ENCODE results near the gene KIFC1. TPM values are rescaled to one million over a fixed set of nuclear protein-coding genes. Genes with fewer than 3 reads are reported as not detected.

The KIFC1 gene
- total and polyA plus RNA-seq, 2 donors (not counting 1 experiment from before 2014, with no cell fraction given): 0.79 to 1.0 TPM

- intact Hi-C loops (cut with micrococcal nuclease): loop anchor here (1.0 to 2.0 kb wide), 12 partner anchors 7 to 211 kb away; partner anchors contain the start of genes CUTA, KIFC1, PFDN6 and RGL2
- Histone ChIP-seq H3K9ac (ENCODE audit: low read length) (peak within 1 kb of the TSS; percentile 96), H3K9me3 (ENCODE audit: control extremely low read depth in 1 of 3, control insufficient read depth in 2 of 3, insufficient read depth in 1 of 3, low read length in 2 of 3) (no peaks in the 10 kb centered on the region), H3K79me2 (ENCODE audit: control insufficient read depth, insufficient read depth, low read length) (peaks cover 33% of the 10 kb centered on the region), H3K36me3 (replicated peaks in 1 of 2; ENCODE audit: control extremely low read depth in 1 of 2, control insufficient read depth in 1 of 2, extremely low read depth in 1 of 2, insufficient read depth in 2 of 2, low read length in 1 of 2) (peaks cover 0 to 39% of the 10 kb centered on the region in 2 experiments), H3K4me2 (replicated peaks; ENCODE audit: low read depth, low read length, poor library complexity, severe bottlenecking) (peak within 1 kb of the TSS; percentile 97), H3K27me3 (replicated peaks in 1 of 4; ENCODE audit: control extremely low read depth in 1 of 4, control insufficient read depth in 3 of 4, insufficient read depth in 4 of 4, low read length in 3 of 4) (no peaks in the 10 kb centered on the region), H3K27ac (ENCODE audit: low read length in 2 of 2) (peak within 1 kb of the TSS; percentile 96 to 98), H3K4me3 (ENCODE audit: control extremely low read depth in 1 of 5, extremely low read depth in 1 of 5, insufficient read depth in 1 of 5, low read depth in 2 of 5, low read length in 4 of 5) (peak within 1 kb of the TSS; percentile 80 to 91 (median 84)), H3K4me1 (ENCODE audit: control insufficient read depth in 2 of 2, insufficient read depth in 2 of 2, low read length in 2 of 2) (peaks cover 41 to 57% of the 10 kb centered on the region in 2 donors), H2AFZ (ENCODE audit: insufficient read depth, low read depth, low read length, poor library complexity, severe bottlenecking) (peak within 1 kb of the TSS; percentile 85), H4K20me1 (ENCODE audit: control insufficient read depth, insufficient read depth, low read length, poor library complexity, severe bottlenecking) (peaks cover 13% of the 10 kb centered on the region)
- POLR2A ChIA-PET: interaction anchor here (0.6 to 1.5 kb wide), 18 partner anchors 15 to 1811 kb away, joined by 3 to 16 read pairs (median 6); partner anchors contain the start of genes BAK1, KIFC1, RPS18 and RXRB
- no peaks in the 10 kb centered on the region for H3K9me3 Mint-ChIP-seq (ENCODE audit: insufficient read depth)
- 1% methylated on average over 54 of the region's 67 CpGs for WGBS (ENCODE audit: insufficient coverage)
- peak; percentile 55 for ATAC-seq (ENCODE audit: low read depth)
- TF ChIP-seq EZH2 (IDR thresholded peaks at IDR 0.05; ENCODE audit: borderline replicate concordance, insufficient read depth, low read depth, low read length, poor library complexity, severe bottlenecking) (no peak), CTCF (IDR thresholded peaks at IDR 0.05) (peak; percentile 27)
- no peaks in the 10 kb centered on the region for H3K27me3 Mint-ChIP-seq
- DNase-seq: no peak
- H3K4me1 Mint-ChIP-seq: peaks cover 52% of the 10 kb centered on the region
- CTCF ChIA-PET: interaction anchor here (1.2 to 1.3 kb wide), 2 partner anchors 20 to 66 kb away, joined by 3 to 5 read pairs; partner anchors contain the start of gene KIFC1
- H3K4me3 Mint-ChIP-seq: peak within 1 kb of the TSS; percentile 87
- peak within 1 kb of the TSS; percentile 94 for H3K27ac Mint-ChIP-seq
These were observed 19.3 kb downstream of the KIFC1 start, which contains the start of gene PHF1 for GRCh38 chr6:33410711-33411631. TSS of gene PHF1 (plus strand) at chr6:33411014. CDS start at chr6:33412264, 1,250 bp downstream.

Data from B cell (primary cell).